ENCODE measurements around the gene GOLT1A.

The GOLT1A gene

GRCh38 chr1:204213668-204214662 is at the start of gene GOLT1A:
Gene GOLT1A (minus strand): TSS chr1:204213988. CDS start chr1:204213906, 82 bp downstream.
- TF ChIP-seq CTCF (conservative IDR thresholded peaks at IDR 0.05; ENCODE audit: control insufficient read depth, insufficient read depth, low read depth, low read length) = peak; percentile 92
- no peak within 1 kb of the TSS for H3K4me3 ChIP-seq (ENCODE audit: control insufficient read depth, low read depth, low read length)
- DNase-seq (ENCODE audit: low read depth) = peak; percentile 84

- DNase-seq (ENCODE audit: low read depth) = no peak
- H3K4me3 ChIP-seq (ENCODE audit: control insufficient read depth, low read depth, low read length) = no peak overlapping the region
- no peak for TF ChIP-seq CTCF (conservative IDR thresholded peaks at IDR 0.05; ENCODE audit: control insufficient read depth, insufficient read depth, low read depth, low read length)
These were observed 49.6 kb upstream of the GOLT1A start for GRCh38 chr1:204263254-204263910.

GRCh38 chr1:204262506-204263253 is 48.9 kb upstream of the GOLT1A start:
- no peak overlapping the region for H3K4me3 ChIP-seq (ENCODE audit: control insufficient read depth, low read depth, low read length)
- no peak for TF ChIP-seq CTCF (conservative IDR thresholded peaks at IDR 0.05; ENCODE audit: control insufficient read depth, insufficient read depth, low read depth, low read length)
- DNase-seq (ENCODE audit: low read depth) = no peak

- TF ChIP-seq CTCF (conservative IDR thresholded peaks at IDR 0.05; ENCODE audit: control insufficient read depth, insufficient read depth, low read depth, low read length) = no peak
- DNase-seq (ENCODE audit: low read depth) = peak; percentile 69
- H3K4me3 ChIP-seq (ENCODE audit: control insufficient read depth, low read depth, low read length) = no peak overlapping the region
These were observed 48.1 kb upstream of the GOLT1A start for GRCh38 chr1:204261746-204262505.

- TF ChIP-seq CTCF (conservative IDR thresholded peaks at IDR 0.05; ENCODE audit: control insufficient read depth, insufficient read depth, low read depth, low read length) = no peak
- no peak for DNase-seq (ENCODE audit: low read depth)
- H3K4me3 ChIP-seq (ENCODE audit: control insufficient read depth, low read depth, low read length) = no peak overlapping the region
These were observed 47.5 kb upstream of the GOLT1A start for GRCh38 chr1:204261266-204261665.

All from fibroblast of mammary gland (primary cell).